A549 (cell line): ENCODE measurements around the gene YIF1B. TPM values are rescaled to one million over a fixed set of nuclear protein-coding genes. Genes with fewer than 3 reads are reported as not detected.

Experiments
- ATAC-seq, 2 experiments: fragments of 200-7000 bp in 1 of 2; fragments of >200 bp in 1 of 2; cut with Nextera tagmentation in 1 of 2; cut with Tn5 transposase in 1 of 2; 3 replicates each; pipeline versions ENCODE4 v1.8.0 to v1.9.1; 2018 to 2020; ENCODE audit warnings: mild to moderate bottlenecking in 1 of 2, moderate library complexity in 1 of 2
- CTCF ChIA-PET: fragments of 300-600 bp; sonication (Branson Sonifier 250); formaldehyde crosslinking; extraction: SDS; loops from one replicate; lab custom pipeline; 2021; ENCODE audit warnings: antibody characterized with exemption, inconsistent platforms; lab: Yijun Ruan, JAX
- POLR2A ChIA-PET: fragments of 350-600 bp; formaldehyde crosslinking; extraction: SDS; loops from one replicate; lab custom pipeline; 2021; ENCODE audit warnings: antibody characterized with exemption, inconsistent platforms; lab: Yijun Ruan, JAX
- DNase-seq, 2 experiments: peaks; one replicate each; pipeline versions ENCODE4 v3.0.0 to v3.0.0-alpha.2; 2011 to 2016; ENCODE audit warnings: low read depth in 1 of 2, low spot score in 1 of 2
- FAIRE-seq: peaks from 2 replicates; lab custom pipeline; 2011; peaks lifted over from hg19 to GRCh38; lab: Jason Lieb, UNC
- H3K27ac ChIP-seq, 2 experiments: fragments of >200 bp; sonication (Bioruptor Twin); formaldehyde crosslinking; 3 replicates each; pipeline ENCODE4 v1.5.1; 2016 to 2017
- H3K4me1 ChIP-seq: fragments of >200 bp; sonication (Bioruptor Twin); formaldehyde crosslinking; 3 replicates; pipeline ENCODE4 v1.6.1; 2016
- H3K4me2 ChIP-seq: fragments of >200 bp; sonication (Bioruptor Twin); formaldehyde crosslinking; 3 replicates; pipeline ENCODE4 v1.6.1; 2016
- H3K4me3 ChIP-seq: fragments of >200 bp; sonication (Bioruptor Twin); formaldehyde crosslinking; 3 replicates; pipeline ENCODE4 v1.5.1; 2016
- H3K9me3 ChIP-seq: fragments of >200 bp; sonication (Bioruptor Twin); formaldehyde crosslinking; 3 replicates; pipeline ENCODE4 v1.6.1; 2016
- CBX8 ChIP-seq: fragments of 200-600 bp; sonication (generic); IDR thresholded peaks from 2 replicates; pipeline ENCODE4 v1.6.1; 2016
- CHD2 ChIP-seq: fragments of 150-350 bp; IDR thresholded peaks from 2 replicates; pipeline ENCODE4 v1.6.1; 2014; ENCODE audit warnings: low read length; ENCODE audit not compliant: partially characterized antibody
- CHD4 ChIP-seq: fragments of 200-600 bp; sonication (generic); IDR thresholded peaks from 2 replicates; pipeline ENCODE4 v1.6.1; 2016; ENCODE audit warnings: antibody characterized with exemption, mild to moderate bottlenecking, borderline replicate concordance
- ESRRA ChIP-seq: fragments of 150-350 bp; IDR thresholded peaks from 2 replicates; pipeline ENCODE4 v1.6.1; 2014; ENCODE audit warnings: mild to moderate bottlenecking, low read length, borderline replicate concordance
- FOXS1 ChIP-seq: fragments of 250-450 bp; sonication (Bioruptor Pico); IDR thresholded peaks from 2 replicates; pipeline ENCODE4 v1.5.0; 2020; ENCODE audit warnings: mild to moderate bottlenecking, moderate library complexity
- HMGXB4 ChIP-seq: fragments of 250-450 bp; sonication (Bioruptor Pico); IDR thresholded peaks from 2 replicates; pipeline ENCODE4 v1.5.0; 2021; ENCODE audit warnings: mild to moderate bottlenecking, moderate library complexity, borderline replicate concordance
- HOXB13 ChIP-seq: fragments of 250-450 bp; sonication (Bioruptor Pico); IDR thresholded peaks from 2 replicates; pipeline ENCODE4 v1.5.0; 2020; ENCODE audit warnings: low read depth, mild to moderate bottlenecking, moderate library complexity
- HOXB5 ChIP-seq: fragments of 250-450 bp; sonication (Bioruptor Pico); IDR thresholded peaks from 2 replicates; pipeline ENCODE4 v1.5.0; 2020; ENCODE audit warnings: mild to moderate bottlenecking, moderate library complexity
- JUN ChIP-seq, 2 experiments: fragments of >200 bp; sonication (Bioruptor Twin); formaldehyde crosslinking; IDR thresholded peaks; 2 replicates in 1 of 2; 3 replicates in 1 of 2; pipeline ENCODE4 v1.6.1; 2016 to 2017
- KDM5A ChIP-seq: fragments of 200-600 bp; sonication (generic); IDR thresholded peaks from 2 replicates; pipeline ENCODE4 v1.6.1; 2016; ENCODE audit warnings: antibody characterized with exemption, mild to moderate bottlenecking
- POLR2A ChIP-seq: IDR thresholded peaks from 2 replicates; pipeline ENCODE4 v1.6.1; 2012; ENCODE audit warnings: mild to moderate bottlenecking, low read length
- REST ChIP-seq: fragments of 200-600 bp; sonication (generic); IDR thresholded peaks from 2 replicates; pipeline ENCODE4 v1.6.1; 2016; ENCODE audit warnings: antibody characterized with exemption, mild to moderate bottlenecking, moderate library complexity
- TP53 ChIP-seq: fragments of 250-450 bp; sonication (Bioruptor Pico); IDR thresholded peaks from 2 replicates; pipeline ENCODE4 v1.5.0; 2021; ENCODE audit warnings: mild to moderate bottlenecking, moderate library complexity
- WGBS: methylation state at CpG from one replicate; pipeline ENCODE4 v1.1.6; 2017; ENCODE audit errors: missing lambda C conversion rate; 5-methylcytosine and 5-hydroxymethylcytosine counted together
- polyA plus RNA-seq, 4 experiments: library from polyadenylated mRNA; depleted of rRNA in 3 of 4; stranded (reverse); fragments of >200 nt; fragmentation: RNase III in 1 of 4; extraction: RNeasy Plus Mini Kit Qiagen cat#74134 plus additional on column Dnase treatment in 1 of 4; gene quantifications; 2 replicates in 3 of 4; 3 replicates in 1 of 4; pipeline ENCODE4 v1.2.3, GENCODE V29; 2011 to 2017
- TF ChIP-seq, protein P1 (sequence below): fragments of 150-350 bp; IDR thresholded peaks from 2 replicates; pipeline ENCODE4 v1.6.1; 2014; ENCODE audit warnings: low read depth, mild to moderate bottlenecking, low read length

YIF1B gene
- polyA plus RNA-seq, 2 of the 4 experiments (the other 2 are of a cell fraction), result 75.5 to 100 TPM

GRCh38 chr19:38359242-38360021 lies 43.7 kb upstream of the YIF1B start:
- no peak overlapping the region for H3K27ac ChIP-seq
- FAIRE-seq (no peak), ATAC-seq (no peak), DNase-seq (no peak)
- H3K9me3 ChIP-seq, result no peaks in the 10 kb centered on the region
- 36% methylated on average over 18 of the region's 18 CpGs for WGBS
- TF ChIP-seq REST (no peak), HOXB5 (no peak), POLR2A (no peak)
- ChIA-PET POLR2A (interaction anchor here (1.8 kb wide), 1 partner anchor 15 kb away, joined by 4 read pairs; the partner anchor contains the start of gene PSMD8), CTCF (interaction anchor here (0.5 to 4.3 kb wide), 15 partner anchors 10 to 187 kb away, joined by 3 to 29 read pairs (median 5); partner anchors contain the start of genes CATSPERG, FAM98C, PPP1R14A and PSMD8)
- peaks cover 9% of the 10 kb centered on the region; the same call in 1 of the 3 replicates for H3K4me1 ChIP-seq
- H3K4me3 ChIP-seq, result no peak overlapping the region
- H3K4me2 ChIP-seq, result no peak overlapping the region

DNA sequence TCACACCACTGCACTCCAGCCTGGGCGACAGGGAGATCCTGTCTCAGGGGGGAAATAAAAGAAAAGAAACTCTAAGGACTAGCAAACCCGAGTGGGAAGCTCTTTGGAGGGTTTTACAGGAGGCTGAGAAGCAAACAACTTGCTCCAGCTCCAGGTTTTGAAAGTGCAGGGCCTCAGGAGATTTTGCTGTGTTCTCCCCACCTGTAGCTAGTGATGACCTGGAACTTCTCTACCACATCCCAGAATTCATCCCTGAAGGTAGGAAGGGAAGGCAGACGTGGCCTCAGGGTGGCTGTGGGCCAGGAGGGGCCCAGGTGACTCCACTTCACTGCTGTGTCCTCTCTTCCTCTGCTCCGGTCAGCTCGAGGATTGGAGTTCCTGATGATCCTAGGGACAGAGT lies 42.3 kb upstream of the YIF1B start:
- TF ChIP-seq CHD4, result no peak
- TF ChIP-seq, protein P1, sequence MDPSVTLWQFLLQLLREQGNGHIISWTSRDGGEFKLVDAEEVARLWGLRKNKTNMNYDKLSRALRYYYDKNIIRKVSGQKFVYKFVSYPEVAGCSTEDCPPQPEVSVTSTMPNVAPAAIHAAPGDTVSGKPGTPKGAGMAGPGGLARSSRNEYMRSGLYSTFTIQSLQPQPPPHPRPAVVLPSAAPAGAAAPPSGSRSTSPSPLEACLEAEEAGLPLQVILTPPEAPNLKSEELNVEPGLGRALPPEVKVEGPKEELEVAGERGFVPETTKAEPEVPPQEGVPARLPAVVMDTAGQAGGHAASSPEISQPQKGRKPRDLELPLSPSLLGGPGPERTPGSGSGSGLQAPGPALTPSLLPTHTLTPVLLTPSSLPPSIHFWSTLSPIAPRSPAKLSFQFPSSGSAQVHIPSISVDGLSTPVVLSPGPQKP, result no peak
- no peak for TF ChIP-seq KDM5A
- TF ChIP-seq FOXS1 (CRISPR knock-in tag), result no peak
- no peak for TF ChIP-seq ESRRA
- no peak for TF ChIP-seq HOXB13
- no peak for TF ChIP-seq CBX8
- no peak for TF ChIP-seq HMGXB4
- TF ChIP-seq JUN (IDR thresholded peaks at IDR 0.05), result no peak
- no peak for TF ChIP-seq TP53
- TF ChIP-seq CHD2, result no peak
- Histone ChIP-seq H3K4me3 (no peak overlapping the region), H3K9me3 (no peaks in the 10 kb centered on the region), H3K27ac (no peak overlapping the region), H3K4me1 (peaks cover 8% of the 10 kb centered on the region; the same call in 1 of the 3 replicates), H3K4me2 (no peak overlapping the region)
- ChIA-PET POLR2A (interaction anchor here (1.0 to 1.8 kb wide), 3 partner anchors 9 to 573 kb away, joined by 3 to 4 read pairs (median 3); partner anchors contain the start of genes MRPS12, PSMD8 and SARS2), CTCF (interaction anchor here (0.6 to 4.3 kb wide), 13 partner anchors 11 to 980 kb away, joined by 3 to 29 read pairs (median 4); partner anchors contain the start of genes CATSPERG, FAM98C, GGN and PPP1R14A)
- DNase-seq (no peak), ATAC-seq (no peak), FAIRE-seq (no peak)
- WGBS, result 39% methylated on average over 5 of the region's 5 CpGs
